HepG2 (cell line): ENCODE measurements around the gene AUNIP. TPM values are rescaled to one million over a fixed set of nuclear protein-coding genes. Genes with fewer than 3 reads are reported as not detected.

Source experiments
- ATF7-NPFF ChIP-seq: sonication (generic); formaldehyde crosslinking; IDR thresholded peaks from 2 replicates; pipeline ENCODE4 v1.8.1; 2023; ENCODE audit warnings: mild to moderate bottlenecking, low read depth, missing genetic modification reagents, moderate library complexity
- DBP ChIP-seq: sonication (generic); formaldehyde crosslinking; IDR thresholded peaks from 2 replicates; pipeline ENCODE4 v1.4.0; 2020; ENCODE audit warnings: missing genetic modification reagents; ENCODE audit errors: not compliant biosample characterization
- NFKB2 ChIP-seq: sonication (generic); formaldehyde crosslinking; IDR thresholded peaks from 2 replicates; pipeline ENCODE4 v1.4.0; 2020; ENCODE audit warnings: missing genetic modification reagents, borderline replicate concordance
- PHF8 ChIP-seq: sonication (generic); formaldehyde crosslinking; IDR thresholded peaks from 2 replicates; pipeline ENCODE4 v1.5.0; 2020; ENCODE audit warnings: missing genetic modification reagents
- RNF2 ChIP-seq: fragments of 450-650 bp; conservative IDR thresholded peaks from 2 replicates; pipeline ENCODE4 v1.6.1; 2016; ENCODE audit warnings: low read depth
- SP2 ChIP-seq: sonication (generic); formaldehyde crosslinking; IDR thresholded peaks from 2 replicates; pipeline ENCODE4 v1.5.1; 2020; ENCODE audit warnings: mild to moderate bottlenecking, missing genetic modification reagents
- TAF1 ChIP-seq: sonication (generic); formaldehyde crosslinking; IDR thresholded peaks from 2 replicates; pipeline ENCODE4 v1.4.0; 2020; ENCODE audit warnings: missing genetic modification reagents
- TARDBP ChIP-seq: sonication (generic); formaldehyde crosslinking; IDR thresholded peaks from 2 replicates; pipeline ENCODE4 v1.8.0; 2022; ENCODE audit warnings: mild to moderate bottlenecking, missing genetic modification reagents
- THAP8 ChIP-seq: sonication (generic); formaldehyde crosslinking; IDR thresholded peaks from 2 replicates; pipeline ENCODE4 v1.5.1; 2020; ENCODE audit warnings: missing genetic modification reagents, mild to moderate bottlenecking, borderline replicate concordance
- ZFP91 ChIP-seq: sonication (generic); formaldehyde crosslinking; IDR thresholded peaks from 2 replicates; pipeline ENCODE4 v1.9.0; 2022; ENCODE audit warnings: missing genetic modification reagents, mild to moderate bottlenecking, borderline replicate concordance
- ZNF136 ChIP-seq: sonication (generic); formaldehyde crosslinking; IDR thresholded peaks from 2 replicates; pipeline ENCODE4 v1.8.1; 2022; ENCODE audit warnings: low read depth, mild to moderate bottlenecking, moderate library complexity, missing genetic modification reagents
- ZNF292 ChIP-seq: sonication (generic); formaldehyde crosslinking; IDR thresholded peaks from 2 replicates; pipeline ENCODE4 v1.8.1; 2022; ENCODE audit warnings: mild to moderate bottlenecking, low read depth, missing genetic modification reagents, borderline replicate concordance
- ZNF512B ChIP-seq: sonication (generic); formaldehyde crosslinking; IDR thresholded peaks from 2 replicates; pipeline ENCODE4 v1.5.1; 2020; ENCODE audit warnings: missing genetic modification reagents, mild to moderate bottlenecking, borderline replicate concordance
- ZNF687 ChIP-seq: sonication (generic); formaldehyde crosslinking; IDR thresholded peaks from 2 replicates; pipeline ENCODE4 v1.5.1; 2020; ENCODE audit warnings: mild to moderate bottlenecking, missing genetic modification reagents, moderate library complexity
- polyA plus RNA-seq, 8 experiments: library from polyadenylated mRNA; depleted of rRNA in 3 of 8; stranded (reverse) in 7 of 8; unstranded in 1 of 8; fragments of >200 nt; fragmentation: Illumina TruSeq in 4 of 8; extraction: Trizol in 4 of 8; gene quantifications; 2 replicates each; pipeline versions ENCODE4 v1.2.1 to v1.2.3, GENCODE V29; 2011 to 2016; ENCODE audit warnings: low read depth in 4 of 8, missing spikeins in 1 of 8, mixed read lengths in 1 of 8; ENCODE audit not compliant: insufficient read depth in 1 of 8
- total RNA-seq, 5 experiments: library from RNA; depleted of rRNA; stranded (reverse); fragments of >200 nt; fragmentation: Illumina TruSeq; extraction: Trizol; gene quantifications; 2 replicates each; pipeline ENCODE4 v1.2.3, GENCODE V29; 2016; ENCODE audit warnings: low read depth in 1 of 5

AUNIP gene
- total and polyA plus RNA-seq, 2 of the 13 experiments (the other 11 are each of a cell fraction or from before 2014, with no cell fraction given), result 3.8 to 12.3 TPM

- TF ChIP-seq ZNF136 (CRISPR knock-in tag) (no peak), SP2 (no peak), DBP (CRISPR knock-in tag) (no peak), ATF7-NPFF (no peak), NFKB2 (0 out of 2 replicates have a peak, but pooled peaks have one; percentile 42), RNF2 (0 out of 2 replicates have a peak, but pooled peaks have one; percentile 61), PHF8 (peak; percentile 58; the same call in 1 of the 2 replicates), ZFP91 (CRISPR knock-in tag) (peak; percentile 62; the same call in 1 of the 2 replicates), TAF1 (CRISPR knock-in tag) (no peak), TARDBP (CRISPR knock-in tag) (no peak), ZNF292 (CRISPR knock-in tag) (no peak), ZNF687 (CRISPR knock-in tag) (peak; percentile 64; the same call in 1 of the 2 replicates), THAP8 (no peak), ZNF512B (CRISPR knock-in tag) (no peak)
These were observed 59.8 kb downstream of the AUNIP start (continued) for GRCh38 chr1:25799352-25799934.
